HepG2 (cell line): ENCODE results near the gene KIRREL2. TPM values are rescaled to one million over a fixed set of nuclear protein-coding genes. Genes with fewer than 3 reads are reported as not detected.

ENCODE experiments used
- ATAC-seq: fragments of 200-7000 bp; cut with Tn5 transposase; 3 replicates; pipeline ENCODE4 v1.9.1; 2020; ENCODE audit warnings: mild to moderate bottlenecking, moderate library complexity
- BruUV-seq: library from RNA; stranded (reverse); fragments of 400-500 nt; replicated peaks from 2 replicates; lab custom pipeline; 2021; lab: Mats Ljungman, UMichigan
- CTCF ChIA-PET: fragments of 300-600 bp; formaldehyde crosslinking; extraction: SDS; loops from one replicate; lab custom pipeline; 2021; ENCODE audit warnings: low total read pairs, inconsistent platforms, low intra/inter-chr PET ratio; lab: Yijun Ruan, JAX
- POLR2A ChIA-PET: fragments of 350-600 bp; sonication (Branson Sonifier 250); formaldehyde crosslinking; loops from one replicate; lab custom pipeline; 2020; ENCODE audit warnings: antibody characterized with exemption, inconsistent platforms; lab: Yijun Ruan, JAX
- DNase-seq: peaks from one replicate; pipeline ENCODE4 v3.0.0-alpha.2; 2015; ENCODE audit warnings: low spot score
- FAIRE-seq: peaks from 3 replicates; lab custom pipeline; 2011; peaks lifted over from hg19 to GRCh38; lab: Jason Lieb, UNC
- H2AFZ ChIP-seq: one replicate; pipeline ENCODE4 v1.6.1; 2011; ENCODE audit warnings: low read length, inconsistent platforms
- H3K27ac ChIP-seq: fragments of 300-600 bp; 3 replicates; pipeline ENCODE4 v1.8.0; 2011; ENCODE audit warnings: mixed run types, mild to moderate bottlenecking, mixed read lengths, low read length, inconsistent platforms; ENCODE audit not compliant: insufficient read depth; ENCODE audit errors: extremely low read length
- H3K27me3 ChIP-seq, 2 experiments: fragments of 200-600 bp in 1 of 2; 2 replicates in 1 of 2; 3 replicates in 1 of 2; pipeline versions ENCODE4 v1.6.0 to v1.8.0; 2011; ENCODE audit warnings: low read length in 2 of 2, mild to moderate bottlenecking in 2 of 2, moderate library complexity in 2 of 2, inconsistent platforms in 1 of 2; ENCODE audit not compliant: insufficient read depth in 2 of 2, control insufficient read depth in 1 of 2
- H3K36me3 ChIP-seq, 2 experiments: fragments of 200-600 bp in 1 of 2; replicated peaks in 1 of 2; 2 replicates in 1 of 2; 3 replicates in 1 of 2; pipeline versions ENCODE4 v1.5.1 to v1.8.0; 2011; ENCODE audit warnings: low read length in 2 of 2, inconsistent platforms in 1 of 2; ENCODE audit not compliant: insufficient read depth in 2 of 2, control insufficient read depth in 1 of 2
- H3K4me1 ChIP-seq: 2 replicates; pipeline ENCODE4 v1.5.1; 2012; ENCODE audit warnings: low read length, inconsistent platforms; ENCODE audit not compliant: insufficient read depth
- H3K4me2 ChIP-seq: 2 replicates; pipeline ENCODE4 v1.6.0; 2011; ENCODE audit warnings: low read depth, low read length, inconsistent platforms
- H3K4me3 ChIP-seq, 3 experiments: fragments of 200-600 bp in 1 of 3; sonication (generic), shearing (Covaris generic) in 1 of 3; replicated peaks in 1 of 3; 2 replicates each; pipeline ENCODE4 v1.5.1; 2011 to 2016; ENCODE audit warnings: low read length in 3 of 3, inconsistent platforms in 2 of 3, low read depth in 2 of 3, mild to moderate bottlenecking in 2 of 3, control low read depth in 1 of 3, mixed read lengths in 1 of 3; ENCODE audit not compliant: insufficient read depth in 1 of 3
- H3K79me2 ChIP-seq: one replicate; pipeline ENCODE4 v1.6.1; 2011; ENCODE audit warnings: low read length, inconsistent platforms; ENCODE audit not compliant: insufficient read depth
- H3K9ac ChIP-seq: 2 replicates; pipeline ENCODE4 v1.6.0; 2011; ENCODE audit warnings: mild to moderate bottlenecking, low read depth, low read length, inconsistent platforms; ENCODE audit not compliant: insufficient read depth
- H3K9me3 ChIP-seq: 2 replicates; pipeline ENCODE4 v1.5.1; 2012; ENCODE audit warnings: mild to moderate bottlenecking, low read length
- H4K20me1 ChIP-seq: 2 replicates; pipeline ENCODE4 v1.6.0; 2011; ENCODE audit warnings: inconsistent platforms, mild to moderate bottlenecking, low read length, moderate library complexity; ENCODE audit not compliant: insufficient read depth
- ADNP ChIP-seq: sonication (generic); formaldehyde crosslinking; IDR thresholded peaks from 2 replicates; pipeline ENCODE4 v1.4.0; 2020; ENCODE audit warnings: missing genetic modification reagents
- AHR ChIP-seq: IDR thresholded peaks from 2 replicates; pipeline ENCODE4 v1.6.1; 2018; ENCODE audit warnings: missing genetic modification reagents, missing compliant biosample characterization
- MLLT10 ChIP-seq: sonication (generic); formaldehyde crosslinking; IDR thresholded peaks from 2 replicates; pipeline ENCODE4 v1.4.0; 2020; ENCODE audit warnings: missing genetic modification reagents
- NCOA5 ChIP-seq: sonication (generic); formaldehyde crosslinking; IDR thresholded peaks from 2 replicates; pipeline ENCODE4 v1.4.0; 2020; ENCODE audit warnings: missing genetic modification reagents
- NKX3-1 ChIP-seq: sonication (generic); formaldehyde crosslinking; IDR thresholded peaks from 2 replicates; pipeline ENCODE4 v1.5.0; 2020; ENCODE audit warnings: missing genetic modification reagents
- ONECUT2 ChIP-seq: sonication (generic); formaldehyde crosslinking; IDR thresholded peaks from 2 replicates; pipeline ENCODE4 v1.4.0; 2020; ENCODE audit warnings: missing genetic modification reagents
- SRSF1 ChIP-seq: fragments of 200-400 bp; formaldehyde crosslinking; optimal IDR thresholded peaks from 2 replicates; pipeline ENCODE3; 2017; ENCODE audit warnings: mild to moderate bottlenecking, low read depth, low read length, moderate library complexity
- SRSF9 ChIP-seq: fragments of 200-400 bp; formaldehyde crosslinking; IDR thresholded peaks from 2 replicates; pipeline ENCODE4 v1.6.1; 2018; ENCODE audit warnings: borderline replicate concordance, mild to moderate bottlenecking, low read depth, low read length; ENCODE audit not compliant: insufficient read depth, poor library complexity, severe bottlenecking
- ZBTB3 ChIP-seq: sonication (generic); formaldehyde crosslinking; IDR thresholded peaks from 2 replicates; pipeline ENCODE4 v1.4.0; 2020; ENCODE audit warnings: low read depth, mild to moderate bottlenecking, moderate library complexity, missing genetic modification reagents, borderline replicate concordance
- ZFP36L1 ChIP-seq: sonication (generic); formaldehyde crosslinking; IDR thresholded peaks from 2 replicates; pipeline ENCODE4 v1.8.0; 2022; ENCODE audit warnings: mild to moderate bottlenecking, missing genetic modification reagents, moderate library complexity
- ZFP41 ChIP-seq: sonication (generic); formaldehyde crosslinking; IDR thresholded peaks from 2 replicates; pipeline ENCODE4 v1.4.0; 2020; ENCODE audit warnings: mild to moderate bottlenecking, missing genetic modification reagents, borderline replicate concordance
- ZNF331 ChIP-seq: sonication (generic); formaldehyde crosslinking; IDR thresholded peaks from 2 replicates; pipeline ENCODE4 v1.4.0; 2020; ENCODE audit warnings: missing genetic modification reagents
- ZNF350 ChIP-seq: sonication (generic); formaldehyde crosslinking; IDR thresholded peaks from 2 replicates; pipeline ENCODE4 v1.4.0; 2020; ENCODE audit warnings: mild to moderate bottlenecking, low read depth, missing genetic modification reagents, borderline replicate concordance
- WGBS: methylation state at CpG from one replicate; pipeline ENCODE4 v1.1.6; 2017; ENCODE audit warnings: low lambda C conversion rate; 5-methylcytosine and 5-hydroxymethylcytosine counted together
- in situ Hi-C: cut with HindIII; loops from 2 replicates; pipeline ENCODE4 v1.10.0; 2017; ENCODE audit warnings: low pct_unique_long_range_greater_than_20kb; ENCODE audit not compliant: extremely low pct_ligation_motif_present
- intact Hi-C: fragments of 100-400 bp; cut with micrococcal nuclease; formaldehyde crosslinking; loops from one replicate; pipeline ENCODE4 v1.10.0; 2022; ENCODE audit not compliant: unreplicated experiment
- polyA plus RNA-seq, 8 experiments: library from polyadenylated mRNA; depleted of rRNA in 3 of 8; stranded (reverse) in 7 of 8; unstranded in 1 of 8; fragments of >200 nt; fragmentation: Illumina TruSeq in 4 of 8; extraction: Trizol in 4 of 8; gene quantifications; 2 replicates each; pipeline versions ENCODE4 v1.2.1 to v1.2.3, GENCODE V29; 2011 to 2016; ENCODE audit warnings: low read depth in 4 of 8, missing spikeins in 1 of 8, mixed read lengths in 1 of 8; ENCODE audit not compliant: insufficient read depth in 1 of 8
- total RNA-seq, 5 experiments: library from RNA; depleted of rRNA; stranded (reverse); fragments of >200 nt; fragmentation: Illumina TruSeq; extraction: Trizol; gene quantifications; 2 replicates each; pipeline ENCODE4 v1.2.3, GENCODE V29; 2016; ENCODE audit warnings: low read depth in 1 of 5
- TF ChIP-seq, protein P1 (sequence below): sonication (generic); formaldehyde crosslinking; IDR thresholded peaks from 2 replicates; pipeline ENCODE4 v1.9.0; 2021; ENCODE audit warnings: missing genetic modification reagents, borderline replicate concordance
- TF ChIP-seq, protein P2 (sequence below): sonication (generic); formaldehyde crosslinking; IDR thresholded peaks from 2 replicates; pipeline ENCODE4 v1.4.0; 2020; ENCODE audit warnings: missing genetic modification reagents
- TF ChIP-seq, protein P3 (sequence below): sonication (generic); formaldehyde crosslinking; IDR thresholded peaks from 2 replicates; pipeline ENCODE4 v1.5.0; 2020; ENCODE audit warnings: missing genetic modification reagents
- TF ChIP-seq, protein P4 (sequence below): sonication (generic); formaldehyde crosslinking; conservative IDR thresholded peaks from 2 replicates; pipeline ENCODE4 v1.8.0; 2022; ENCODE audit warnings: low read depth, missing genetic modification reagents

Gene KIRREL2
- total and polyA plus RNA-seq, 2 of the 13 experiments (the other 11 are each of a cell fraction or from before 2014, with no cell fraction given), result 0.18 to 2.4 TPM

DNA sequence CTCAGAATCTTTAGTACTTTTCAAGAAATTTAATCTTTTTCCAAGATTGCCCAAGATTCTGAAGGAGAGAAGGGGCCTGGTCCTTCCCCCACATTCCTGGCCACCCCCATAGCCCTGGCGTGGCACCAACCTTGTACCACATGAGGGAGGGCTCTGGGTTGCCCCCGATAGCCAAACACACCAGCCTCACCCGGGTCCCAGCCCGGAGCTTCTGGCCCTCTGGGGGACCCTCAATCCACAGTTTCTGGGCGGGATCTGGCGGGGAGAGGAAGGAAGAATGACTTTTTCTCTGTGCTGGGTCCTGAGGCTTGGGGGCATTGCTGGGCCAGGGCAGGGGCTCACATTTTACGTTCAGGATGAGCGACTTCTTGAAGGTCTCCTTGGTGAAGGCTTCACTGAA, 8.8 kb upstream of the KIRREL2 start (continued):
- TF ChIP-seq, protein P1, sequence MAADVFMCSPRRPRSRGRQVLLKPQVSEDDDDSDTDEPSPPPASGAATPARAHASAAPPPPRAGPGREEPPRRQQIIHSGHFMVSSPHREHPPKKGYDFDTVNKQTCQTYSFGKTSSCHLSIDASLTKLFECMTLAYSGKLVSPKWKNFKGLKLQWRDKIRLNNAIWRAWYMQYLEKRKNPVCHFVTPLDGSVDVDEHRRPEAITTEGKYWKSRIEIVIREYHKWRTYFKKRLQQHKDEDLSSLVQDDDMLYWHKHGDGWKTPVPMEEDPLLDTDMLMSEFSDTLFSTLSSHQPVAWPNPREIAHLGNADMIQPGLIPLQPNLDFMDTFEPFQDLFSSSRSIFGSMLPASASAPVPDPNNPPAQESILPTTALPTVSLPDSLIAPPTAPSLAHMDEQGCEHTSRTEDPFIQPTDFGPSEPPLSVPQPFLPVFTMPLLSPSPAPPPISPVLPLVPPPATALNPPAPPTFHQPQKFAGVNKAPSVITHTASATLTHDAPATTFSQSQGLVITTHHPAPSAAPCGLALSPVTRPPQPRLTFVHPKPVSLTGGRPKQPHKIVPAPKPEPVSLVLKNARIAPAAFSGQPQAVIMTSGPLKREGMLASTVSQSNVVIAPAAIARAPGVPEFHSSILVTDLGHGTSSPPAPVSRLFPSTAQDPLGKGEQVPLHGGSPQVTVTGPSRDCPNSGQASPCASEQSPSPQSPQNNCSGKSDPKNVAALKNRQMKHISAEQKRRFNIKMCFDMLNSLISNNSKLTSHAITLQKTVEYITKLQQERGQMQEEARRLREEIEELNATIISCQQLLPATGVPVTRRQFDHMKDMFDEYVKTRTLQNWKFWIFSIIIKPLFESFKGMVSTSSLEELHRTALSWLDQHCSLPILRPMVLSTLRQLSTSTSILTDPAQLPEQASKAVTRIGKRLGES (CRISPR knock-in tag), result no peak

DNA sequence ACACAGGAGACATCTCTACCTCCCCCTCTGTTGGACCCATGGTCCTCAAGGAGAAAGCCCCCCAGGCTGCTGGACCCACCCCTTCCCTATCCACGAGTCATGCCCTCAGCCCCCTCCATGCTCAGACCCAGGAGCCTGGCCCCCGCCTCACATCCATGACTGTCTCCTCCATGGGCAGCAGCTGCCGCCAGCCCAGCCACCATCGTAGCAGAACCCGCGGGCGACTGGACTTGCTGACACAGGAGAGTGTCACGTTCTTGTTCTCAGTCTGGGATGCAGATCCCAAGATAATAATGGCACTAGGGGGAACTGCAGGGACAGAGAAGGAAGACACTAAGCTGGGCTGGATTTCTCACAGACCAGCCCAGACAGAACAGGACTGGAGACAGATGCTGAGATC, 8.2 kb upstream of the KIRREL2 start:
- FAIRE-seq (no peak), DNase-seq (no peak), ATAC-seq (no peak)
- TF ChIP-seq SRSF1 (no peak), ZBTB3 (CRISPR knock-in tag) (no peak), ZNF331 (no peak), MLLT10 (CRISPR knock-in tag) (no peak), NKX3-1 (CRISPR knock-in tag) (no peak), SRSF9 (no peak), ZNF350 (CRISPR knock-in tag) (no peak), ZFP36L1 (CRISPR knock-in tag) (no peak), ONECUT2 (no peak), AHR (CRISPR knock-in tag) (no peak), ADNP (CRISPR knock-in tag) (no peak), NCOA5 (CRISPR knock-in tag) (no peak), ZFP41 (CRISPR knock-in tag) (no peak)
- TF ChIP-seq, protein P2, sequence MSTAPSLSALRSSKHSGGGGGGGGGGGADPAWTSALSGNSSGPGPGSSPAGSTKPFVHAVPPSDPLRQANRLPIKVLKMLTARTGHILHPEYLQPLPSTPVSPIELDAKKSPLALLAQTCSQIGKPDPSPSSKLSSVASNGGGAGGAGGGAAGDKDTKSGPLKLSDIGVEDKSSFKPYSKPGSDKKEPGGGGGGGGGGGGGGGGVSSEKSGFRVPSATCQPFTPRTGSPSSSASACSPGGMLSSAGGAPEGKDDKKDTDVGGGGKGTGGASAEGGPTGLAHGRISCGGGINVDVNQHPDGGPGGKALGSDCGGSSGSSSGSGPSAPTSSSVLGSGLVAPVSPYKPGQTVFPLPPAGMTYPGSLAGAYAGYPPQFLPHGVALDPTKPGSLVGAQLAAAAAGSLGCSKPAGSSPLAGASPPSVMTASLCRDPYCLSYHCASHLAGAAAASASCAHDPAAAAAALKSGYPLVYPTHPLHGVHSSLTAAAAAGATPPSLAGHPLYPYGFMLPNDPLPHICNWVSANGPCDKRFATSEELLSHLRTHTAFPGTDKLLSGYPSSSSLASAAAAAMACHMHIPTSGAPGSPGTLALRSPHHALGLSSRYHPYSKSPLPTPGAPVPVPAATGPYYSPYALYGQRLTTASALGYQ (CRISPR knock-in tag), result no peak
- TF ChIP-seq, protein P3, sequence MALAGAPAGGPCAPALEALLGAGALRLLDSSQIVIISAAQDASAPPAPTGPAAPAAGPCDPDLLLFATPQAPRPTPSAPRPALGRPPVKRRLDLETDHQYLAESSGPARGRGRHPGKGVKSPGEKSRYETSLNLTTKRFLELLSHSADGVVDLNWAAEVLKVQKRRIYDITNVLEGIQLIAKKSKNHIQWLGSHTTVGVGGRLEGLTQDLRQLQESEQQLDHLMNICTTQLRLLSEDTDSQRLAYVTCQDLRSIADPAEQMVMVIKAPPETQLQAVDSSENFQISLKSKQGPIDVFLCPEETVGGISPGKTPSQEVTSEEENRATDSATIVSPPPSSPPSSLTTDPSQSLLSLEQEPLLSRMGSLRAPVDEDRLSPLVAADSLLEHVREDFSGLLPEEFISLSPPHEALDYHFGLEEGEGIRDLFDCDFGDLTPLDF (CRISPR knock-in tag), result no peak
- TF ChIP-seq, protein P4, sequence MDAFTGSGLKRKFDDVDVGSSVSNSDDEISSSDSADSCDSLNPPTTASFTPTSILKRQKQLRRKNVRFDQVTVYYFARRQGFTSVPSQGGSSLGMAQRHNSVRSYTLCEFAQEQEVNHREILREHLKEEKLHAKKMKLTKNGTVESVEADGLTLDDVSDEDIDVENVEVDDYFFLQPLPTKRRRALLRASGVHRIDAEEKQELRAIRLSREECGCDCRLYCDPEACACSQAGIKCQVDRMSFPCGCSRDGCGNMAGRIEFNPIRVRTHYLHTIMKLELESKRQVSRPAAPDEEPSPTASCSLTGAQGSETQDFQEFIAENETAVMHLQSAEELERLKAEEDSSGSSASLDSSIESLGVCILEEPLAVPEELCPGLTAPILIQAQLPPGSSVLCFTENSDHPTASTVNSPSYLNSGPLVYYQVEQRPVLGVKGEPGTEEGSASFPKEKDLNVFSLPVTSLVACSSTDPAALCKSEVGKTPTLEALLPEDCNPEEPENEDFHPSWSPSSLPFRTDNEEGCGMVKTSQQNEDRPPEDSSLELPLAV, result no peak
- in situ Hi-C loops, result no loop called here
- no peaks in the 10 kb centered on the region for H4K20me1 ChIP-seq
- intact Hi-C loops, result no loop called here
- H3K4me1 ChIP-seq, result peaks cover 27% of the 10 kb centered on the region
- no peaks in the 10 kb centered on the region for H3K79me2 ChIP-seq
- no peaks in the 10 kb centered on the region for H3K36me3 ChIP-seq
- H2AFZ ChIP-seq, result no peak overlapping the region
- no TSS peak for BruUV-seq
- peaks cover 4 to 60% of the 10 kb centered on the region in 2 experiments; a peak in 4 of 5 replicates for H3K27me3 ChIP-seq
- H3K4me3 ChIP-seq, result no peak overlapping the region
- POLR2A ChIA-PET, result no interaction called here
- H3K4me2 ChIP-seq, result no peak overlapping the region
- CTCF ChIA-PET, result no interaction called here
- H3K9me3 ChIP-seq, result no peaks in the 10 kb centered on the region
- H3K27ac ChIP-seq, result no peak overlapping the region
- no peak overlapping the region for H3K9ac ChIP-seq
- 50% methylated on average over 8 of the region's 8 CpGs for WGBS
